Retinal pigment epithelial cell (primary cell): ENCODE results near the gene GRIN3A.

Source experiments
- DNase-seq: peaks from one replicate; pipeline ENCODE4 v3.0.0-alpha.2; 2010; ENCODE audit warnings: low read depth
- H3K4me3 ChIP-seq: 2 replicates; pipeline ENCODE4 v1.5.1; 2011; ENCODE audit warnings: mild to moderate bottlenecking, low read length, control low read depth, moderate library complexity
- TF ChIP-seq, protein P1 (sequence below): conservative IDR thresholded peaks from 2 replicates; pipeline ENCODE4 v1.5.1; 2011; ENCODE audit warnings: low read depth, low read length, control low read depth, inconsistent platforms

Gene GRIN3A

DNA sequence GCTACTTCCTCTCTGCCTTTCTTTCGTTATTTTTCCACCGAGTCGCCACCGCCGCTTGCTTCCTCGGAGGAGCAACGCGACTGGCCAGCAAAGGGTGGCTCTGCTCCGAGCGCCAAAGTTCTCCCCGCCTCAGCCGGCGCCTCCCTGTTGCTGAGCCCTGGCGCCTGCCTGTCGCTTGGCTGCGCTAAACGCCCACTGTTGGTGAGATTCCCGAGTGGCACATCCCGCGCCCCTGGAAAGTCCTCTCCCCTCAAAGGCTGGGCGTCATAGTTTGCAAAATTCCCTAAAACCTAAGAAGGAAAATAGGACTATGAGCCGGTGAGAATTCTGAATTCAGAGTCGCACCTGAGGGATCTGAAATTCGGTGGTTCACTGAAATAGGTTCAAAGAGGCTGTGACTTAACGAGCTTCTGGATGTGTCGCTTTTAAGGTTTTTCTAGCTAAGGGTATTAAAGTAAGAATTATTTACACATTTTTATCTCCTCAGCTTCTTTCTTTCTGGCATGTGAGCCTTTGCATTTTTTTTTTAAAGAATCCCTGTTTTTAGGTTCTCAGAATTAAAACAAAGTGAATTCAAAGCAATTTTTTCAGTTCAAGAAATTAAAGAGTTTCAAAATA lies at the start of gene GRIN3A:
GRIN3A (minus strand) TSS at position 82 of the 618 bp plus-strand sequence. CDS start 668 bp downstream, outside the sequence.
- TF ChIP-seq, protein P1, sequence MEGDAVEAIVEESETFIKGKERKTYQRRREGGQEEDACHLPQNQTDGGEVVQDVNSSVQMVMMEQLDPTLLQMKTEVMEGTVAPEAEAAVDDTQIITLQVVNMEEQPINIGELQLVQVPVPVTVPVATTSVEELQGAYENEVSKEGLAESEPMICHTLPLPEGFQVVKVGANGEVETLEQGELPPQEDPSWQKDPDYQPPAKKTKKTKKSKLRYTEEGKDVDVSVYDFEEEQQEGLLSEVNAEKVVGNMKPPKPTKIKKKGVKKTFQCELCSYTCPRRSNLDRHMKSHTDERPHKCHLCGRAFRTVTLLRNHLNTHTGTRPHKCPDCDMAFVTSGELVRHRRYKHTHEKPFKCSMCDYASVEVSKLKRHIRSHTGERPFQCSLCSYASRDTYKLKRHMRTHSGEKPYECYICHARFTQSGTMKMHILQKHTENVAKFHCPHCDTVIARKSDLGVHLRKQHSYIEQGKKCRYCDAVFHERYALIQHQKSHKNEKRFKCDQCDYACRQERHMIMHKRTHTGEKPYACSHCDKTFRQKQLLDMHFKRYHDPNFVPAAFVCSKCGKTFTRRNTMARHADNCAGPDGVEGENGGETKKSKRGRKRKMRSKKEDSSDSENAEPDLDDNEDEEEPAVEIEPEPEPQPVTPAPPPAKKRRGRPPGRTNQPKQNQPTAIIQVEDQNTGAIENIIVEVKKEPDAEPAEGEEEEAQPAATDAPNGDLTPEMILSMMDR: peak; percentile 48
- no peak for DNase-seq
- peak within 1 kb of the TSS; percentile 52 for H3K4me3 ChIP-seq

- DNase-seq: no peak
- TF ChIP-seq, protein P1: no peak
Observed at GRCh38 chr9:101787891-101788290, 49.4 kb upstream of the GRIN3A start.

GRCh38 chr9:101778332-101778731 lies 39.9 kb upstream of the GRIN3A start:
- TF ChIP-seq, protein P1: no peak
- no peak for DNase-seq
- H3K4me3 ChIP-seq: no peak overlapping the region

More at GRCh38 chr9:101787891-101788290, 49.4 kb upstream of the GRIN3A start:
- no peak overlapping the region for H3K4me3 ChIP-seq

DNA sequence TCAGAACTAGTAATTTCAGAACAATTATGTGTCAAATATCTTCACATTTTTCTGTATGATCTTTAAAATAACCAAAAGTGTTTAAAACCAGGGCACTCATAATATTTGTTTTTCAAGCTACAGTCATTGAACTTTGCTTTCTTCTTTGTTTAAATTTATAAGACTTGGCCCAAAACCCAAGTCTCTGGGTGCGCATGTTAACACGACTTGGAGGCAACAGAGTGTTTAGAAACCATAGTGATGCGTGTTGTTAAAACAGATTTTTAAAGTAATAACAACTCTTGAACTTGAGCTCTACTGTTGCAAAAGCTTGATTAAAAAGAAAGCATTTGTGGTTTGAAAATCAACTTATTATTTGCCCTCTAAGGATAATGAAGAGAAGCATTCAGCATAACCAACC lies 26.0 kb upstream of the GRIN3A start:
- no peak overlapping the region for H3K4me3 ChIP-seq
- TF ChIP-seq, protein P1: no peak
- DNase-seq: no peak

DNA sequence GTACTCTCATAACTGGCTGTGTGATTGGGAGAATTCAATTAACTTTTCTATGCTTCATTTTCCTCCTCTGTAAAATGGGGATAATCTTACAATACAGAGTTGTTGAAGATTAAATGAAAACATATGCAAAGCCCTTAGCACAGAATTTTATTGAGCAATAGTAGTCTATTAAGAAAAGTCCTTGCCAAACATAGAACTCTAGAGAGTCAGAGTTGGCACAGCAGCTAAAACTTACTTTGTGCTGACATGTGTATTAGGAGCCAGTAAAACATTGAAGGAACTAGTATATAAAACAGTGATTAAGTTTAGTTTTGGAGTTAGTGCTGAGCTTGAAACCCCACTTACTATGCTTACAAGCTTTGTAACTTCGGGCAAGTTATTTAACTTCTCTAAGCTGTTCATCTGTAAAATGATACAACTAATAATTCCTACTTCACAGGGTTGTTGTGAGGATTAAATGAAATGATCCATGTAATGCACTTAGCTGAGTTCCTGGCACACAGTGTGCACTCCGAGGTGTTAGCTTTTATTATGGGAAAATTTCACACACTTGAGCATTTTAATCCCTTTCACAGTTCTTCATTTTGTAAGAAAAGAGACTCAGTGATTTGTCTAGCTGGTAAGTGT lies 20.0 kb upstream of the GRIN3A start:
- H3K4me3 ChIP-seq: no peak overlapping the region
- TF ChIP-seq, protein P1: no peak
- peak; percentile 89 for DNase-seq

GRCh38 chr9:101753716-101754115 lies 15.3 kb upstream of the GRIN3A start:
- TF ChIP-seq, protein P1: no peak

DNA sequence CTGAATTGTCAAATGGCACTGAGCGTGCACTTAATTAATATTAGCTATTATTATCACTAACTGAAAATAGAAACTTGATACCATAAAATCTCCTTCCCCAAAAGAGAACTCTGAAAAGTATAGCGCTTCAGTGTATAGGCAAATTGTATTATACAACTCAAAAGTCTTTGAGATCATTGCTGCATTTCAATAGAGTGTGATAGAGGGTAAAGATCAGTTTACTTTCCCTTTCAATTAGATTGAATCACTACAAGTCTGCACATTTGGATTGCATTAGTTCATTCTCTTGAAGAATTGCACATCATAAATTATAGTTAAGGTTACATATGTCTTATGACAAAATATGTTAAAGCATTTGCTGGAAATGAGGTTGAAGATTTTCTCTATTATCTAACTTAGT lies 13.4 kb upstream of the GRIN3A start:
- DNase-seq: no peak
- H3K4me3 ChIP-seq: no peak overlapping the region
- TF ChIP-seq, protein P1: no peak

More at GRCh38 chr9:101753716-101754115, 15.3 kb upstream of the GRIN3A start:
- DNase-seq: no peak
- H3K4me3 ChIP-seq: no peak overlapping the region
